HTERT RPE-1 (cell line): ENCODE results near the gene RNF31.

Experiments used
- in situ Hi-C: fragments of 300-500 bp; cut with MboI; formaldehyde crosslinking; loops from 4 replicates; pipeline ENCODE4 v1.14.3; 2020; ENCODE audit warnings: low sequenced_read_pairs

The RNF31 gene

DNA sequence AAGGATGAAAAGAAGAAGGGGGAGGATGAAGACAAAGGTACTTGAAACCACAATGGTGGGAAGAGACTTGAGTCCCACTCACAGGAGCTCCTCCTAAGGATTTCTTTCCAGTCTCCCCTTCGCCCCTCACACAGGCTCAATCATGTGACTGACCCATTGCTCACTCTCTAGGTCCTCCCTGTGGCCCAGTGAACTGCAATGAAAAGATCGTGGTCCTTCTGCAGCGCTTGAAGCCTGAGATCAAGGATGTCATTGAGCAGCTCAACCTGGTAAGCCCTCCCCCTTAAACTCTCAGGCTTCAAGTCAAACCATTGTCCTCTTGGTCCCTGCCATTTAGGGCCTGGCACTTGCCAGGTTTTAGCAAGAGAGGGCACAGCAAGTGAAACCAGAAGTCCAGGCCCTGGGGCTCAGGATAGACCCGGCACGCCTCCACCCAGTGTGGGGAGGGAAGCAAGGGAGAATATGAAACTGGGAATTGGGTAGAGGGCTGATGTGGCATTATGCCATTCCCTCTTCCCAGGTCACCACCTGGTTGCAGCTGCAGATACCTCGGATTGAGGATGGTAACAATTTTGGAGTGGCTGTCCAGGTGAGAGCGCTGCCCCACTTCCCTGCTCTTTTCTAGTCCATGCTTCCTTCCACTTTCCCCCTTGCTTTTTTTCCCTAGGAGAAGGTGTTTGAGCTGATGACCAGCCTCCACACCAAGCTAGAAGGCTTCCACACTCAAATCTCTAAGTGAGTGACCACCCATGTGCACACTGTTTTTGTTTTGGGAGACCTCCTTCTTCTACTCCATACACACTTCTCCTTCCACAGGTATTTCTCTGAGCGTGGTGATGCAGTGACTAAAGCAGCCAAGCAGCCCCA lies 9.5 kb upstream of the RNF31 start:
- in situ Hi-C loops: no loop called here

DNA sequence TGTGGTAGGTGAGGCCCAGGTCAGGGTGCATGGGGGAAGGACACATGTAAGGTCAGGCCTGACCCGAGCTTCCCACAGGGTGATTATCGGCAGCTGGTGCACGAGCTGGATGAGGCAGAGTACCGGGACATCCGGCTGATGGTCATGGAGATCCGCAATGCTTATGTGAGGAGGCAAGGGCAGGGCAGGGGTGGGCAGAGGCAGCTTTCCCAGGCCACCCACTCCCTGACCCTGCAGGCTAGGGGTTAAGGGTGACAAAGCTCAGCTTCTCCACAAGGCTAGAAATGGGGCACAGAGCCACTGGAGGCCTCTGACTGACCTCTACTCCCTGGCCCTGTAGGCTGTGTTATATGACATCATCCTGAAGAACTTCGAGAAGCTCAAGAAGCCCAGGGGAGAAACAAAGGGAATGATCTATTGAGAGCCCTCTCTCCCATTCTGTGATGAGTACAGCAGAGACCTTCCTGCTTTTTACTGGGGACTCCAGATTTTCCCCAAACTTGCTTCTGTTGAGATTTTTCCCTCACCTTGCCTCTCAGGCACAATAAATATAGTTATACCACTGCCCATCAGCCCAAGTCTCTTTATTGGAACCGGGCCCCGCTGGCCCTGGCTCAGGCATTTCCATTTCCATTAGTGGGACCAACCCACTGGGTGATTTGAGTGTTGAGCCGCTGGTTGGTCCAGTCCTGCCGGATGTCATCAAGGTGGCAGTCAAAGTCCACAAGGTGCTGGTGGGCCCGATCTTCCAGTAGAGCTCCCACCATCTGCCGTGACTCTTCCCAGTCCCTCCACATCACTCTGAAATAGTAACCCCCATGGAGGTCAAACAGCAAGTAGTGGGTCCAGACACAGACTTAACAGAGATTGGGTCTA lies 8.7 kb upstream of the RNF31 start:
- in situ Hi-C loops: no loop called here

GRCh38 chr14:24139272-24139934 lies 7.9 kb upstream of the RNF31 start:
- in situ Hi-C loops: no loop called here

- in situ Hi-C loops: no loop called here
Observed at GRCh38 chr14:24141097-24141880, 6.0 kb upstream of the RNF31 start, which contains the start of gene EMC9. EMC9 (minus strand) TSS chr14:24141591; CDS start chr14:24141304, 287 bp downstream.

DNA sequence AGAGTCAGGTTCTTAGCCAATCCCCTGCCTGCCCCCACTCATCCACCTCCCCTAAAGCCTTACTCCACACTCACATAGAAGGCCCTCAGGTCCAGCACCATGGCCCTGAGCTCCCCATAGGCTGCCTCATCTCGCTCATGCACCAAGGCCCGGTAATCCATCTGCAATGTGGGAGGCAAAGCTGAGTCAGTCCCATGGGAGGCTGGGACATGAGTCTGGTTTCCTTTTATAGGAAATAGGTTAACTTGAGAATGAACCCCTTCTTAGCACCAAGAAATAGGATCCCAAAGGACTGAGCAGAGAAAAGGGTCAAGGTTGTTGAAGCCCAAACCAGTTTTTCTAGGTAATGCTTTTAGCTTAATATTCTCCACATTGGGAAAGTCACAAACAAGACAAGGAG lies 3.8 kb upstream of the RNF31 start:
- in situ Hi-C loops: no loop called here

DNA sequence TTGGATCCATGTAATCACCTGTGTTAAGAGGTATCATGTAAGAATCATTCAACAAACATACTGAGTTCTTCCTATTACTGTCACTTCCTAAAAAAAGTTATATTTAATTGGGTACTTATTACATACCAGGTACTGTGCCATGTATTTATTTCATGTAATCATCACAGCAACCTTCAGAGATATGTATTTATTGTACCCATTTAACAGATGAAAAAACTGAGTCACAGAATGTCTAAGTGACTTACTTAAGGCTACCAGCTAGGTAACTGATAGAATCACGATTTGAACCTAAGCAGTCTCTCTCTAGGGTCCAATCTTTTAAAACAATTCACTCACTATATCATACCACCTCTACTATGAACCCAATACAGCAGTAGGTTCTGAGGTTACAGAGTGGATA lies 2.8 kb upstream of the RNF31 start:
- in situ Hi-C loops: no loop called here

DNA sequence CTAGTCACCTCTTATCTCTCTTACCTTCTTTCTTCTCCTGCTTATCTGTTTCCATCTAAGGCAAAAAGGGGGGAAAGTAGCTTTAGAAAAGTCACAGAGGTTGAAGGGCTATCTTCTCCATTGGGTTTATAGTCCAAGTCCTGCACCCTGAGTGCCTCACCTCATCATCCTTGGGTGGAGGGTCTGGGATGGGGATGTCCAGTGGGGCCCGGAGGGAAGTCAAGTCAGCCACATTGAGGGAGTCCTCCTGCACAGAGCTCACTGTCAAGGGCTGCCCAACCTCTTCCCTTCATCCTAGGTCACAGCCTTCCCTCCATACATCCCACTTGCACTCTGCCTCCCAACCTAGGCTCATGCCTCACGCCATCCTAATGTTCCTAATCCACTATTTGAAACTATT lies 2.1 kb upstream of the RNF31 start:
- in situ Hi-C loops: no loop called here

DNA sequence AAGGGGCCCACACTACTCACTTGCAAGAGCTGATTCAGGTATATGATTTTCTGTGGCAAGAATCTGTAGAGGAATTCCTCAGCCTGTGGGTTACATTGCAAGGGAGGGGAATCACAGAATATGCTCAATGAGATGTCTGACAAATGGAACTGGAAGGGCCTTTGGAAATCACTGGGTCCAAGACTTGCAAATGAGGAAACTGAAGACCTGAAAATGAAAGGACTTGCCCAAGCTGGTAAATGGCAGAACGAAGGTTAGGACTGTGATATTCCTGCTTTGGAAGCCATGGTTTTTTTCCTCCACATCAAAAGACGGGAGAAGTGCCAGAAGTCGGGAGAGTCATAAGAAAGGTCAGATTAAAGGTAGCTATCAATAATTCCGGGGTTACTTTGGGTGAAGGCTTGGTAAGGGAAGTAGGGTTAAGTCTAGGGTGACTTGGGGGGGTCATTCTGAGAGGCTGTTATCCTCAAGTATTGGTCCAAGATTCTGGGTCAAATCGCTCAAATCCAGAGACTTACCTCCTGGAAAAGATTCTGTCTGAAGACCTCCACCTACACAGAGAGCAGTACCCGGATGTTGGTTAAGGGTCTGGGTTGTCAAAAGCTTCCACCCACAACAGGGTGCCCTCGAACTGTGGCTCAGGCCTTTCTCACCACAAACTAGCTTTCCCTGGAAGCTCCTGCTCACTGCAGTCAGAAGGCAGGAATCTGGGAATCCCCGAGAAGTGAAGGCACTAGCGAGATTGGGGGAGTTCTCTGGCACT lies 1.4 kb upstream of the RNF31 start:
- in situ Hi-C loops: no loop called here

- in situ Hi-C loops: no loop called here
Observed at GRCh38 chr14:24146453-24146977, 783 bp upstream of the RNF31 start, which contains the start of gene PSME2. PSME2 (minus strand) TSS chr14:24146610; CDS start chr14:24146581, 29 bp downstream.

DNA sequence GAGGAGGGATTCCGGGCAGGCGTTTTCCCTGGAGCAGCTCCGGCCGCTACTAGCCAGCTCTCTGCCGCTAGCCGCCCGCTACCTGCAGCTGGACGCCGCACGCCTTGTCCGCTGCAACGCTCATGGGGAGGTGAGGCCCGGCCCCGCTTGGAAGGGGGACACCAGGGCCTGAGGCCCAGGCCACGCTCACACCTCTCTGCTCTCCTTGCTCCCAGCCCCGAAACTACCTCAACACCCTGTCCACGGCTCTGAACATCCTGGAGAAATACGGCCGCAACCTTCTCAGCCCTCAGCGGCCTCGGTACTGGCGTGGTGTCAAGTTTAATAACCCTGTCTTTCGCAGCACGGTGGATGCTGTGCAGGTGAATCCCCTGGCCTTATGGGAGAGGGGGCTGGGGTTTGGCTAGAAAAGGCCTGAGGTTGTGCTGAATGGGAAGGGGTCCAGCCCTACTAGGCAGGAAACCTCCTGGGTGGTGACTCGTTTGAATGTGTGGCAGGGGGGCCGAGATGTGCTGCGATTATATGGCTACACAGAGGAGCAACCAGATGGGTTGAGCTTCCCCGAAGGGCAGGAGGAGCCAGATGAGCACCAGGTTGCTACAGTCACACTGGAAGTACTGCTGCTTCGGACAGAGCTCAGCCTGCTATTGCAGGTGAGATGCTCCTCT lies 597 bp downstream of the RNF31 start:
- in situ Hi-C loops: no loop called here

- in situ Hi-C loops: no loop called here
Observed at GRCh38 chr14:24149302-24149969, 2.1 kb downstream of the RNF31 start.

- in situ Hi-C loops: no loop called here
Observed at GRCh38 chr14:24150061-24150460, 2.8 kb downstream of the RNF31 start.

- in situ Hi-C loops: no loop called here
Observed at GRCh38 chr14:24150567-24150966, 3.3 kb downstream of the RNF31 start.

GRCh38 chr14:24150993-24151392 lies 3.7 kb downstream of the RNF31 start:
- in situ Hi-C loops: no loop called here

DNA sequence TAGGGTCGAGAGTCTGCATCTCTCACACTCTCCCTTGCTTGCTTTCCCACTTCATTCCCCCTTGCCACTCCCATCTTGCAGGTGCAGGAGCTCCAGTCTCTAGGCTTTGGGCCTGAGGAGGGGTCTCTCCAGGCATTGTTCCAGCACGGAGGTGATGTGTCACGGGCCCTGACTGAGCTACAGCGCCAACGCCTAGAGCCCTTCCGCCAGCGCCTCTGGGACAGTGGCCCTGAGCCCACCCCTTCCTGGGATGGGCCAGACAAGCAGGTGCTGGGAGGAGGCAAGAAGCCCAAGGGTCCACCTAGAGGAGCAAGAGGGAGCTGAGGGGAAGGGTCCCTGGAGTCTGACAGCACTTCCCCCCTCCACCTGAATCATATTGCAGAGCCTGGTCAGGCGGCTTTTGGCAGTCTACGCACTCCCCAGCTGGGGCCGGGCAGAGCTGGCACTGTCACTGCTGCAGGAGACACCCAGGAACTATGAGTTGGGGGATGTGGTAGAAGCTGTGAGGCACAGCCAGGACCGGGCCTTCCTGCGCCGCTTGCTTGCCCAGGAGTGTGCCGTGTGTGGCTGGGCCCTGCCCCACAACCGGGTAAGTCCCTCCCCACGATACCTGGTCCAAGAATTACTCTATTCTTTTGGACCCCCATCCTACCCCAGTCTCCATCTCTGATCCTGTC lies 4.2 kb downstream of the RNF31 start:
- in situ Hi-C loops: no loop called here

GRCh38 chr14:24155100-24155499 lies 7.8 kb downstream of the RNF31 start:
- in situ Hi-C loops: no loop called here

DNA sequence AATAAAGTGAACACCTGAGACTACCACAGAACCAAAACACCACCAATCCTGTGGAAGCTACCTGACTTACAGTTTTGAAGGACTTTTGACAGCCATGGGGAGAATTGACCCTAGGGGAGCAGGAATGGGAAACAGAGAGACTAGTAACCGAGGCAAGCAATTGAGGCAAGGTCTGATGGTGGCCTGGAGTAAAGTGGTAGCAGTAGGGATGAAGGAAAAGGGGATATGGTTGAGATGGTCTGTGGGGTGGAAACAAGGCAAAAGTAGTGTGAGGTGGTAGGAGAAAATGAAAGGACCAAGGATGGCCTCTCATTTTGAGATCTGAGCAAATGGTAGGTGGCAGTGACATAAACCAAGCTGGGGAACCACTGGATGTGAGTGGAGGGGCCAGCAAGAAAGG lies 9.5 kb downstream of the RNF31 start:
- in situ Hi-C loops: no loop called here

DNA sequence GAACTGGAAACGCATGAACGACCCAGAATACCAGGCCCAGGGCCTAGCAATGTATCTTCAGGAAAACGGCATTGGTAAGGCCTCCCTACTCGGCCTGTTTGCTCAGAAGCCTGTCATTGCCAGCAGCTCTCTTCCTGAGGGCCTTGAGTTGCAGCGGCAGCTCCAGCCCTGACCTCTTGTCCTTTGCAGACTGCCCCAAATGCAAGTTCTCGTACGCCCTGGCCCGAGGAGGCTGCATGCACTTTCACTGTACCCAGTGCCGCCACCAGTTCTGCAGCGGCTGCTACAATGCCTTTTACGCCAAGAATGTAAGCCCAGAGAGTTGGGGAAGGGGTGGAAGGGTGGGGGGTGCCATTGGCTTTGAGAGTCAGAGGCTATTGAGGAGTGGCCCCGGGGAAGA lies 10.0 kb downstream of the RNF31 start:
- in situ Hi-C loops: no loop called here
